ENCODE results near the gene GBP5.

The GBP5 gene

DNA sequence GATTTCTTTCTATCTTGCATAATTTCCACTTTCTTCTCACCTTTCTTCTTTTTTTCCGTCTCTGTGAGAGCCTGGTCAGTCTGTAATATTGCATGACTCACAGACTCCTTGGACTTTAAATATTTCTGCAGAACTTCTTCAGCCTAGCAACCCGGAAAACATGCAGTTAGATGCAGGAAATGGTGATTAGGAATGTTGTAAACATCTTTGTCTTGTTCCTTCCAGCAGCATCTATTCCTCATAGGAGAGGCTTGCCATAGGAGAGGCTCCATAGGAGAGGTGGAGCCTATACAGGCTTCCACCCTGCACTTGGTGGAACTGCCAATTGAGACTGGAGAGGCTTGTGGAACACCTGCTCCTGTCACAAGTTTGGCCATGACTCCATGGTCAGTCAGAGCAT lies 10.0 kb downstream of the GBP5 start:
- Histone ChIP-seq H3K36me3 (replicated peaks) (no peaks in the 10 kb centered on the region), H3K4me3 (ENCODE audit: low read depth, low read length) (no peak overlapping the region), H3K27me3 (replicated peaks) (no peaks in the 10 kb centered on the region), H3K27ac (no peak overlapping the region)
- no peak for TF ChIP-seq CTCF (IDR thresholded peaks at IDR 0.05; ENCODE audit: low read depth, low read length, missing control alignments)
- in situ Hi-C loops (cut with HindIII; ENCODE audit: low pct_ligation_motif_present, low sequenced_read_pairs): no loop called here
- no peak for DNase-seq

- Histone ChIP-seq H3K27me3 (replicated peaks) (no peaks in the 10 kb centered on the region), H3K27ac (no peak overlapping the region), H3K4me3 (ENCODE audit: low read depth, low read length) (no peak overlapping the region), H3K36me3 (replicated peaks) (no peaks in the 10 kb centered on the region)
- TF ChIP-seq CTCF (IDR thresholded peaks at IDR 0.05; ENCODE audit: low read depth, low read length, missing control alignments): no peak
- in situ Hi-C loops (cut with HindIII; ENCODE audit: low pct_ligation_motif_present, low sequenced_read_pairs): no loop called here
- DNase-seq: no peak
Measured at GRCh38 chr1:89261926-89262515, 10.6 kb downstream of the GBP5 start.

- no peaks in the 10 kb centered on the region for H3K27me3 ChIP-seq (replicated peaks)
- no peaks in the 10 kb centered on the region for H3K36me3 ChIP-seq (replicated peaks)
- TF ChIP-seq CTCF (IDR thresholded peaks at IDR 0.05; ENCODE audit: low read depth, low read length, missing control alignments): no peak
- no peak for DNase-seq
- in situ Hi-C loops (cut with HindIII; ENCODE audit: low pct_ligation_motif_present, low sequenced_read_pairs): no loop called here
- no peak overlapping the region for H3K4me3 ChIP-seq (ENCODE audit: low read depth, low read length)
- H3K27ac ChIP-seq: no peak overlapping the region
Measured at GRCh38 chr1:89260566-89261255, 11.9 kb downstream of the GBP5 start.

DNA sequence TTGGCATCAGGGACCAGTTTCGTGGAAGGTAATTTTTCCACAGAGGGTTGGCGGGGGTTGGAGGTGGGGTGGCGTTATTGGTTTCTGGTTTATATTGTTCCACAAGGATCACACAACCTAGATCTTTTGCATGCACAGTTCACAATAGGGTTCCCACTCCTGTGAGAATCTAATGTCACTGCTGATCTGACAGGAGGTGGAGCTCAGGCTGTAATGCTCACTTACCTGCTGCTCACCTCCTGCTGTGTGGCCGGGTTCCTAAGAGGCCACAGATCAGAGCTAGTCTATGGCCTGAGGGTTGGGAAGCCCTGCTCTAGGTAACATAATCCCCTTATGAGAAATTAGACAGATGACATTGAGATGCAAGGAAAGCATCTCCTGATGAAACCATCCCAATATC lies 12.6 kb downstream of the GBP5 start:
- no peak for DNase-seq
- Histone ChIP-seq H3K27me3 (replicated peaks) (no peaks in the 10 kb centered on the region), H3K27ac (no peak overlapping the region), H3K36me3 (replicated peaks) (no peaks in the 10 kb centered on the region), H3K4me3 (ENCODE audit: low read depth, low read length) (no peak overlapping the region)
- in situ Hi-C loops (cut with HindIII; ENCODE audit: low pct_ligation_motif_present, low sequenced_read_pairs): no loop called here
- no peak for TF ChIP-seq CTCF (IDR thresholded peaks at IDR 0.05; ENCODE audit: low read depth, low read length, missing control alignments)

DNA sequence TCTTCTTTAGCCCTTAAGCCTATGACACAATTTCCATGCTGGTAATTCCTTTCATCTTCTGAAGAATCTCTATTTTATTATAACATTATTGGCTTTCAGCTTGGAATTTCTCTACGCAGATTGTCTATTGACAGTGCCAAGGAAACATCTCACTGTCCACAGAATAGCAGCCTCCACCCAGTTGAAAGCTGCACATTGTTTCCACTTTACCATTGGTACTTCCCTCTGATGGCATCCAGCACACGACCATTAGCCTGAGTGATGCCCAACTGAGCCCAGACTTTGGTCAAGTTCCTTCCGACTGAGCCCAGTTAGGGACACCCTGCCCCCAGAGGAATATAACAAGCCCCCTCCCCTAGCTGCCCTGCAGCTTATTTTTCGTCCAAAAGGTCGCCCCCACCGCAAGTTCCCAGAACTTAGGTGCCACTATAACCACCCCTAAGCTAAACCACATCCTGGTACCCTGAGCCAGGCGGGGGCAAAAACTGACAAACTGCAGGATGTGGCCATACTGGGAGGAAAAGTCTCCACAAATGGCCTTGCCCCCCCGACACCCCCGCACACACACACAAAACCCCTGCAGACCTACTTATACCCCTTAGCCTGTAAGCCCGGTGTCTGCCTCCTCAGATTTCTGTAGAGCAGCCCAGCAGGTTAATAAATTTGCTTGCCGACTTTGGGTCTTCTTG lies 13.2 kb downstream of the GBP5 start:
- H3K4me3 ChIP-seq (ENCODE audit: low read depth, low read length): no peak overlapping the region
- H3K36me3 ChIP-seq (replicated peaks): no peaks in the 10 kb centered on the region
- TF ChIP-seq CTCF (IDR thresholded peaks at IDR 0.05; ENCODE audit: low read depth, low read length, missing control alignments): no peak
- H3K27ac ChIP-seq: no peak overlapping the region
- no peak for DNase-seq
- in situ Hi-C loops (cut with HindIII; ENCODE audit: low pct_ligation_motif_present, low sequenced_read_pairs): no loop called here
- no peaks in the 10 kb centered on the region for H3K27me3 ChIP-seq (replicated peaks)
